ENCODE data around the gene FAM13A. TPM values are rescaled to one million over a fixed set of nuclear protein-coding genes. Genes with fewer than 3 reads are reported as not detected.

Gene FAM13A
- total and polyA plus RNA-seq, 2 of the 4 experiments (the other 2 are of a cell fraction), result 13.1 to 22.0 TPM

DNA sequence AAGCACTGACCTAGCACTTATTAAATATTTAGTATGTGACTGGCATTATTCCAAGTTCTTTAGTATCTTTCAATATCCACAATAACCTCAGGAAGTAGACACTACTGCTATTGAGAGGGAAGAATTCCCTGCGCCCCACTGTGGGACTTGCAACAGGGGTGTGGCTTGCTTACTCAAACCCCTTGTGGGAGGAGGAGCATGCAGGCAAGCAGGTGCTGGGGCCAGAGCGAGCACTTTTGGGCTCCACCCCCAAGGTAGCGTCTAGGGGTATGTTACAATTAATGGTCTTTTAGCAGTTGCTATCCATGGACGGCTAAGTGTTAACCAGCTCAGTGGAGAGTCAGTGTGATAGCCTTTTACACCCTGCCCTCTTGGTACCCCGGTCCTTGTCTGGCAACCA, 50.7 kb downstream of the FAM13A start:
- Histone ChIP-seq H2AK9ac (replicated peaks; ENCODE audit: low read depth, low read length, poor library complexity) (no peak overlapping the region), H3K9me3 (ENCODE audit: control insufficient read depth, insufficient read depth, low read length) (no peaks in the 10 kb centered on the region), H3K9ac (ENCODE audit: low read depth, low read length) (no peak overlapping the region), H3K4ac (ENCODE audit: low read depth, low read length) (no peak overlapping the region), H2BK15ac (ENCODE audit: low read depth, low read length) (no peak overlapping the region), H3K27ac (ENCODE audit: insufficient read depth, low read length) (no peak overlapping the region), H3K4me3 (ENCODE audit: insufficient read depth, low read depth, low read length) (no peak overlapping the region), H4K8ac (ENCODE audit: low read depth in 2 of 2, low read length in 2 of 2) (no peak overlapping the region), H3K23ac (ENCODE audit: low read depth, low read length) (no peak overlapping the region), H3K36me3 (ENCODE audit: control insufficient read depth, insufficient read depth, low read length) (peaks cover 7% of the 10 kb centered on the region; the same call in 1 of the 2 replicates), H3K18ac (ENCODE audit: low read depth, low read length) (no peak overlapping the region), H4K5ac (ENCODE audit: low read depth, low read length) (no peak overlapping the region), H2AFZ (replicated peaks; ENCODE audit: low read length, poor library complexity) (no peak overlapping the region), H3K27me3 (ENCODE audit: control insufficient read depth, insufficient read depth, low read length) (no peaks in the 10 kb centered on the region), H3K79me1 (ENCODE audit: low read depth in 1 of 2, low read length in 2 of 2) (no peaks in the 10 kb centered on the region), H3K9me1 (ENCODE audit: insufficient read depth, low read length) (no peaks in the 10 kb centered on the region), H2BK120ac (ENCODE audit: low read depth, low read length) (no peak overlapping the region), H2BK20ac (ENCODE audit: low read depth, low read length) (no peak overlapping the region), H2AK5ac (ENCODE audit: low read depth, low read length) (no peak overlapping the region), H3K56ac (ENCODE audit: extremely low read depth, insufficient read depth, low read length) (no peak overlapping the region), H4K20me1 (ENCODE audit: insufficient read depth, low read length) (no peaks in the 10 kb centered on the region), H3K4me2 (ENCODE audit: low read depth, low read length) (no peak overlapping the region), H3K14ac (replicated peaks; ENCODE audit: low read depth, low read length) (no peak overlapping the region), H2BK5ac (ENCODE audit: low read depth, low read length, poor library complexity, severe bottlenecking) (no peak overlapping the region), H4K91ac (ENCODE audit: insufficient read depth, low read depth, low read length) (no peak overlapping the region), H3K4me1 (ENCODE audit: control insufficient read depth, insufficient read depth, low read length) (no peaks in the 10 kb centered on the region)
- TF ChIP-seq MXI1 (IDR thresholded peaks at IDR 0.05; ENCODE audit: borderline replicate concordance, low read depth, low read length) (no peak), RCOR1 (IDR thresholded peaks at IDR 0.05; ENCODE audit: insufficient replicate concordance, low read length) (no peak), CHD1 (IDR thresholded peaks at IDR 0.05; ENCODE audit: low read depth, low read length) (no peak), MAZ (IDR thresholded peaks at IDR 0.05; ENCODE audit: borderline replicate concordance, low read depth, low read length) (no peak), FOS (IDR thresholded peaks at IDR 0.05; ENCODE audit: low read depth, low read length) (no peak), POLR2A (IDR thresholded peaks at IDR 0.05; ENCODE audit: low read depth, low read length) (no peak), RFX5 (IDR thresholded peaks at IDR 0.05; ENCODE audit: low read depth, low read length) (no peak), CEBPB (IDR thresholded peaks at IDR 0.05; ENCODE audit: low read depth, low read length) (no peak), MAFK (IDR thresholded peaks at IDR 0.05; ENCODE audit: low read depth, low read length) (no peak), RAD21 (IDR thresholded peaks at IDR 0.05; ENCODE audit: low read length) (no peak)
- TF ChIP-seq, protein P1, sequence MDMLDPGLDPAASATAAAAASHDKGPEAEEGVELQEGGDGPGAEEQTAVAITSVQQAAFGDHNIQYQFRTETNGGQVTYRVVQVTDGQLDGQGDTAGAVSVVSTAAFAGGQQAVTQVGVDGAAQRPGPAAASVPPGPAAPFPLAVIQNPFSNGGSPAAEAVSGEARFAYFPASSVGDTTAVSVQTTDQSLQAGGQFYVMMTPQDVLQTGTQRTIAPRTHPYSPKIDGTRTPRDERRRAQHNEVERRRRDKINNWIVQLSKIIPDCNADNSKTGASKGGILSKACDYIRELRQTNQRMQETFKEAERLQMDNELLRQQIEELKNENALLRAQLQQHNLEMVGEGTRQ (IDR thresholded peaks at IDR 0.05; ENCODE audit: low read depth, low read length), result no peak
- TF ChIP-seq, protein P2, sequence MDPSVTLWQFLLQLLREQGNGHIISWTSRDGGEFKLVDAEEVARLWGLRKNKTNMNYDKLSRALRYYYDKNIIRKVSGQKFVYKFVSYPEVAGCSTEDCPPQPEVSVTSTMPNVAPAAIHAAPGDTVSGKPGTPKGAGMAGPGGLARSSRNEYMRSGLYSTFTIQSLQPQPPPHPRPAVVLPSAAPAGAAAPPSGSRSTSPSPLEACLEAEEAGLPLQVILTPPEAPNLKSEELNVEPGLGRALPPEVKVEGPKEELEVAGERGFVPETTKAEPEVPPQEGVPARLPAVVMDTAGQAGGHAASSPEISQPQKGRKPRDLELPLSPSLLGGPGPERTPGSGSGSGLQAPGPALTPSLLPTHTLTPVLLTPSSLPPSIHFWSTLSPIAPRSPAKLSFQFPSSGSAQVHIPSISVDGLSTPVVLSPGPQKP (IDR thresholded peaks at IDR 0.05; ENCODE audit: borderline replicate concordance, low read depth, low read length), result no peak
- intact Hi-C loops (cut with micrococcal nuclease) (no loop called here), dilution Hi-C loops (cut with HindIII; ENCODE audit: low sequenced_read_pairs, unreplicated experiment) (no loop called here), in situ Hi-C loops (cut with MboI; ENCODE audit: low sequenced_read_pairs) (no loop called here)
- WGBS, 2 experiments (ENCODE audit: extremely low coverage in 2 of 2, insufficient read length in 1 of 2), result 100% methylated on average over 1 of the region's 5 CpGs; no CpG with 5 or more reads in 1 of the 2 experiments
- CTCF ChIA-PET, result no interaction called here
- POLR2A ChIA-PET (ENCODE audit: unreplicated experiment), result no interaction called here
- BruUV-seq (replicated peaks), result no TSS peak
- DNase-seq (no peak), ATAC-seq (ENCODE audit: low read depth) (no peak)

All from IMR-90 (cell line).